SK-N-SH (cell line): ENCODE data around the gene CUX1. TPM values are rescaled to one million over a fixed set of nuclear protein-coding genes. Genes with fewer than 3 reads are reported as not detected.
"Not testable (repeated sequence)": the region's sequence is repeated elsewhere in the genome, so short reads cannot be mapped to it uniquely, and the experiment has no call there.

Experiments used
- CTCF ChIA-PET: fragments of 300-600, 350-600 bp; formaldehyde crosslinking; extraction: SDS; loops from one replicate; lab custom pipeline; 2021; lab: Yijun Ruan, JAX
- POLR2A ChIA-PET: fragments of 350-600 bp; sonication (Branson Sonifier 250); formaldehyde crosslinking; extraction: SDS; loops from one replicate; lab custom pipeline; 2020; ENCODE audit warnings: antibody characterized with exemption, inconsistent platforms; lab: Yijun Ruan, JAX
- DNase-seq: peaks from one replicate; pipeline ENCODE4 v3.0.0; 2012
- H2AFZ ChIP-seq: fragments of 200-600 bp; sonication (generic); 2 replicates; pipeline ENCODE4 v1.8.1; 2016; ENCODE audit warnings: antibody characterized with exemption, mild to moderate bottlenecking, low read depth
- H3F3A ChIP-seq: fragments of 200-600 bp; sonication (generic); replicated peaks from 2 replicates; pipeline ENCODE3; 2016; ENCODE audit warnings: antibody characterized with exemption, mild to moderate bottlenecking; ENCODE audit not compliant: insufficient read depth
- H3K27ac ChIP-seq, 2 experiments: fragments of 200-500 bp in 1 of 2; fragments of 200-600 bp in 1 of 2; sonication (Bioruptor generic) in 1 of 2; sonication (generic), shearing (Covaris generic) in 1 of 2; 2 replicates each; pipeline versions ENCODE4 v1.5.1 to v1.6.1; 2014 to 2016; ENCODE audit warnings: low read depth in 2 of 2, inconsistent platforms in 1 of 2, low read length in 1 of 2, mild to moderate bottlenecking in 1 of 2, mixed read lengths in 1 of 2
- H3K27me3 ChIP-seq: fragments of 200-600 bp; sonication (generic), shearing (Covaris generic); 2 replicates; pipeline ENCODE4 v1.6.1; 2016; ENCODE audit warnings: mixed run types; ENCODE audit not compliant: insufficient read depth
- H3K36me3 ChIP-seq, 2 experiments: fragments of 200-500 bp in 1 of 2; fragments of 200-600 bp in 1 of 2; sonication (Bioruptor generic) in 1 of 2; sonication (generic) in 1 of 2; replicated peaks in 1 of 2; 2 replicates each; pipeline versions ENCODE3 to v1.5.1; 2014 to 2016; ENCODE audit warnings: low read length in 1 of 2, mild to moderate bottlenecking in 1 of 2; ENCODE audit not compliant: insufficient read depth in 2 of 2, control insufficient read depth in 1 of 2
- H3K4me1 ChIP-seq, 2 experiments: fragments of 200-500 bp in 1 of 2; fragments of 200-600 bp in 1 of 2; sonication (Bioruptor generic) in 1 of 2; sonication (generic), shearing (Covaris generic) in 1 of 2; 2 replicates each; pipeline versions ENCODE4 v1.5.1 to v1.6.1; 2014 to 2016; ENCODE audit warnings: low read depth in 1 of 2, low read length in 1 of 2, mixed run types in 1 of 2; ENCODE audit not compliant: insufficient read depth in 2 of 2, control insufficient read depth in 1 of 2
- H3K4me2 ChIP-seq: fragments of 200-600 bp; sonication (generic), shearing (Covaris generic); 2 replicates; pipeline ENCODE4 v1.6.1; 2017; ENCODE audit warnings: mixed run types
- H3K4me3 ChIP-seq, 2 experiments: fragments of 200-500 bp in 1 of 2; fragments of 200-600 bp in 1 of 2; sonication (Bioruptor generic) in 1 of 2; sonication (generic), shearing (Covaris generic) in 1 of 2; 2 replicates each; pipeline versions ENCODE4 v1.5.1 to v1.8.1; 2014 to 2016; ENCODE audit warnings: low read depth in 2 of 2, inconsistent platforms in 1 of 2, low read length in 1 of 2, mild to moderate bottlenecking in 1 of 2, mixed read lengths in 1 of 2, moderate library complexity in 1 of 2
- H3K79me2 ChIP-seq: fragments of 200-600 bp; sonication (generic); 2 replicates; pipeline ENCODE4 v1.8.1; 2017; ENCODE audit warnings: mild to moderate bottlenecking; ENCODE audit not compliant: insufficient read depth
- H3K9ac ChIP-seq: fragments of 200-600 bp; sonication (generic); 2 replicates; pipeline ENCODE4 v1.6.1; 2017; ENCODE audit warnings: mixed run types
- H3K9me2 ChIP-seq: fragments of 200-600 bp; sonication (generic); 2 replicates; pipeline ENCODE4 v1.6.1; 2017; ENCODE audit warnings: mixed run types
- H3K9me3 ChIP-seq: fragments of 200-600 bp; sonication (generic); 2 replicates; pipeline ENCODE4 v1.6.1; 2017; ENCODE audit warnings: mixed run types, mild to moderate bottlenecking, moderate library complexity
- H4K20me1 ChIP-seq: fragments of 200-600 bp; sonication (generic); 2 replicates; pipeline ENCODE4 v1.6.1; 2017; ENCODE audit warnings: mild to moderate bottlenecking, mixed run types; ENCODE audit not compliant: insufficient read depth
- CHD2 ChIP-seq: fragments of 150-350 bp; IDR thresholded peaks from 2 replicates; pipeline ENCODE4 v1.6.1; 2018; ENCODE audit warnings: low read length; ENCODE audit not compliant: partially characterized antibody
- ELF1 ChIP-seq: IDR thresholded peaks from 2 replicates; pipeline ENCODE4 v1.4.0; 2012
- GABPA ChIP-seq: IDR thresholded peaks from 2 replicates; pipeline ENCODE4 v1.4.0; 2012; ENCODE audit warnings: low read depth, mild to moderate bottlenecking
- GATA2 ChIP-seq: sonication (generic); formaldehyde crosslinking; IDR thresholded peaks from 2 replicates; pipeline ENCODE4 v1.5.0; 2020; ENCODE audit warnings: mild to moderate bottlenecking, missing genetic modification reagents
- JUND ChIP-seq: IDR thresholded peaks from 2 replicates; pipeline ENCODE4 v1.4.0; 2012
- MAX ChIP-seq: IDR thresholded peaks from 2 replicates; pipeline ENCODE4 v1.4.0; 2012; ENCODE audit warnings: low read depth
- NFIC ChIP-seq: IDR thresholded peaks from 2 replicates; pipeline ENCODE4 v1.4.0; 2012; ENCODE audit warnings: borderline replicate concordance
- NRF1 ChIP-seq: IDR thresholded peaks from 2 replicates; pipeline ENCODE4 v1.6.1; 2012; ENCODE audit warnings: low read depth, mild to moderate bottlenecking, low read length
- PBX3 ChIP-seq: IDR thresholded peaks from 2 replicates; pipeline ENCODE4; 2012
- POLR2AphosphoS5 ChIP-seq: IDR thresholded peaks from 2 replicates; pipeline ENCODE4 v1.6.1; 2012; ENCODE audit warnings: low read depth, low read length
- RAD21 ChIP-seq: IDR thresholded peaks from 2 replicates; pipeline ENCODE4 v1.6.1; 2012; ENCODE audit warnings: mild to moderate bottlenecking, low read length
- REST ChIP-seq: IDR thresholded peaks from 2 replicates; pipeline ENCODE4 v1.6.1; 2012; ENCODE audit warnings: mild to moderate bottlenecking, low read depth, low read length, moderate library complexity
- RXRA ChIP-seq: IDR thresholded peaks from 2 replicates; pipeline ENCODE4 v1.4.0; 2012; ENCODE audit warnings: low read depth, mild to moderate bottlenecking, borderline replicate concordance
- SIN3A ChIP-seq: IDR thresholded peaks from 2 replicates; pipeline ENCODE4 v1.6.1; 2012; ENCODE audit warnings: low read depth, mild to moderate bottlenecking, low read length, moderate library complexity, borderline replicate concordance
- SMC3 ChIP-seq: IDR thresholded peaks from 2 replicates; pipeline ENCODE4 v1.6.1; 2012; ENCODE audit warnings: low read depth, low read length, improper control_type of control experiment
- TAF1 ChIP-seq: IDR thresholded peaks from 2 replicates; pipeline ENCODE4 v1.6.1; 2012; ENCODE audit warnings: low read depth, mild to moderate bottlenecking, low read length, moderate library complexity, borderline replicate concordance
- TCF12 ChIP-seq: IDR thresholded peaks from 2 replicates; pipeline ENCODE4 v1.4.0; 2012
- USF2 ChIP-seq: fragments of 150-350 bp; IDR thresholded peaks from 2 replicates; pipeline ENCODE4 v1.6.1; 2017; ENCODE audit warnings: antibody characterized with exemption, low read length, low read depth, borderline replicate concordance
- WGBS: methylation state at CpG from one replicate; pipeline ENCODE4 v1.1.6; 2017; ENCODE audit warnings: low lambda C conversion rate; 5-methylcytosine and 5-hydroxymethylcytosine counted together
- polyA plus RNA-seq, 3 experiments: library from polyadenylated mRNA; depleted of rRNA; stranded (reverse); fragments of >200 nt; gene quantifications; 2 replicates each; pipeline ENCODE4 v1.2.3, GENCODE V29; 2012

The CUX1 gene
- polyA plus RNA-seq, 1 of the 3 experiments (the other 2 are of a cell fraction): 68.6 TPM

- 98% methylated on average over 6 of the region's 8 CpGs for WGBS
- Histone ChIP-seq H3K9me3 (no peaks in the 10 kb centered on the region), H3K9ac (no peak overlapping the region), H3K4me2 (no peak overlapping the region)
- TF ChIP-seq POLR2AphosphoS5 (no peak), CHD2 (no peak), JUND (no peak), REST (no peak)
- TF ChIP-seq, all 33 proteins: peak for 0
- no peaks in the 10 kb centered on the region for H3K27me3 ChIP-seq
- no peak overlapping the region for H3K4me3 ChIP-seq
- peaks cover 98% of the 10 kb centered on the region for H3K79me2 ChIP-seq
- peaks cover 83% of the 10 kb centered on the region for H4K20me1 ChIP-seq
- CTCF ChIA-PET: interaction anchor here (0.8 to 1.6 kb wide), 7 partner anchors 10 to 406 kb away, joined by 3 to 5 read pairs (median 4); partner anchors contain the start of gene CUX1
- H3K4me1 ChIP-seq: peaks cover 0 to 2% of the 10 kb centered on the region in 2 experiments; a peak in 1 of 4 replicates
- H2AFZ ChIP-seq: no peak overlapping the region
- H3F3A ChIP-seq: no peaks in the 10 kb centered on the region
- H3K9me2 ChIP-seq: no peaks in the 10 kb centered on the region
- no peak for DNase-seq
- no peaks in the 10 kb centered on the region for H3K36me3 ChIP-seq
- H3K27ac ChIP-seq: no peak overlapping the region
- POLR2A ChIA-PET: no interaction called here
Measured at GRCh38 chr7:101829821-101830220, 12.4 kb downstream of the CUX1 start.

- not testable (repeated sequence) for H3K27me3 ChIP-seq, H3K4me2 ChIP-seq, H2AFZ ChIP-seq, H3F3A ChIP-seq, H3K4me3 ChIP-seq, H3K27ac ChIP-seq, H3K4me1 ChIP-seq, H3K9me3 ChIP-seq, H3K9me2 ChIP-seq, H3K36me3 ChIP-seq, H3K9ac ChIP-seq, DNase-seq
- POLR2A ChIA-PET: interaction anchor here (0.6 kb wide), 1 partner anchor 54 kb away, joined by 3 read pairs; no protein-coding TSS in a partner anchor
- peaks cover 98% of the 10 kb centered on the region for H3K79me2 ChIP-seq
- peaks cover 82% of the 10 kb centered on the region for H4K20me1 ChIP-seq
- WGBS: over 99% methylated on average over 10 of the region's 10 CpGs
- CTCF ChIA-PET: interaction anchor here (0.9 kb wide), 1 partner anchor 12 kb away, joined by 3 read pairs; no protein-coding TSS in a partner anchor
Measured at GRCh38 chr7:101831396-101831795, 14.0 kb downstream of the CUX1 start.

- Histone ChIP-seq H3K36me3 (peaks cover 0 to 3% of the 10 kb centered on the region in 2 experiments), H3K4me2 (no peak overlapping the region), H3K9me2 (no peaks in the 10 kb centered on the region), H3K79me2 (peaks cover 98% of the 10 kb centered on the region), H3K27ac (no peak overlapping the region), H3K4me1 (no peaks in the 10 kb centered on the region; a peak in 1 of 4 replicates), H2AFZ (no peak overlapping the region), H3K9ac (no peak overlapping the region), H3F3A (peaks cover 5% of the 10 kb centered on the region), H3K4me3 (no peak overlapping the region), H4K20me1 (peaks cover 82% of the 10 kb centered on the region), H3K9me3 (no peaks in the 10 kb centered on the region), H3K27me3 (no peaks in the 10 kb centered on the region)
- WGBS: 90% methylated on average over 11 of the region's 14 CpGs
- CTCF ChIA-PET: interaction anchor here (0.9 to 1.2 kb wide), 2 partner anchors 11 to 24 kb away, joined by 3 to 4 read pairs; no protein-coding TSS in a partner anchor
- POLR2A ChIA-PET: no interaction called here
- DNase-seq: no peak
- no peak for TF ChIP-seq ELF1
- no peak for TF ChIP-seq USF2
- no peak for TF ChIP-seq NRF1
- TF ChIP-seq TCF12: no peak
- no peak for TF ChIP-seq CHD2
- TF ChIP-seq TAF1: no peak
- no peak for TF ChIP-seq RAD21
- no peak for TF ChIP-seq GABPA
- no peak for TF ChIP-seq RXRA
- no peak for TF ChIP-seq GATA2 (CRISPR knock-in tag)
- no peak for TF ChIP-seq SIN3A
- TF ChIP-seq PBX3: no peak
- TF ChIP-seq SMC3: no peak
- TF ChIP-seq NFIC: no peak
- no peak for TF ChIP-seq MAX
Measured at GRCh38 chr7:101832205-101832631, 14.8 kb downstream of the CUX1 start.
